K562 (cell line): Measurements from ENCODE around the gene ERCC2. TPM values are rescaled to one million over a fixed set of nuclear protein-coding genes. Genes with fewer than 3 reads are reported as not detected.

Experiments used
- ARHGAP35 ChIP-seq: fragments of 450-650 bp; IDR thresholded peaks from 2 replicates; pipeline ENCODE4 v1.6.1; 2018; ENCODE audit not compliant: partially characterized antibody
- FOXP1 ChIP-seq: sonication (generic); formaldehyde crosslinking; IDR thresholded peaks from 2 replicates; pipeline ENCODE4 v1.8.0; 2022; ENCODE audit warnings: mild to moderate bottlenecking, missing genetic modification reagents
- HDAC6 ChIP-seq: IDR thresholded peaks from 2 replicates; pipeline ENCODE4 v1.6.1; 2012; ENCODE audit warnings: low read depth, mild to moderate bottlenecking, control low read depth, inconsistent platforms, low read length, moderate library complexity
- ILK ChIP-seq: fragments of 450-650 bp; IDR thresholded peaks from 2 replicates; pipeline ENCODE4 v1.6.1; 2016; ENCODE audit warnings: missing genetic modification characterization, low read depth, mild to moderate bottlenecking, missing compliant biosample characterization, moderate library complexity, borderline replicate concordance
- MECOM ChIP-seq: fragments of 250-450 bp; sonication (Bioruptor Pico); IDR thresholded peaks from 2 replicates; pipeline ENCODE4 v1.8.0; 2022; ENCODE audit warnings: inconsistent platforms
- NFATC3 ChIP-seq: fragments of 450-650 bp; IDR thresholded peaks from 2 replicates; pipeline ENCODE4 v1.6.1; 2017; ENCODE audit warnings: mild to moderate bottlenecking
- NR4A1 ChIP-seq, 2 experiments: fragments of 250-450 bp in 1 of 2; fragments of 450-650 bp in 1 of 2; sonication (Bioruptor Pico) in 1 of 2; IDR thresholded peaks; 2 replicates each; pipeline versions ENCODE4 v1.4.0 to v1.6.1; 2016 to 2020; ENCODE audit warnings: mild to moderate bottlenecking in 2 of 2, missing compliant biosample characterization in 1 of 2, missing genetic modification characterization in 1 of 2, moderate library complexity in 1 of 2
- PHTF2 ChIP-seq: fragments of 250-450 bp; sonication (Bioruptor Pico); IDR thresholded peaks from 2 replicates; pipeline ENCODE4 v1.5.0; 2021; ENCODE audit warnings: mild to moderate bottlenecking
- SMAD2 ChIP-seq: fragments of 150-350 bp; IDR thresholded peaks from 2 replicates; pipeline ENCODE4 v1.6.1; 2014; ENCODE audit warnings: low read depth, mild to moderate bottlenecking, low read length
- SP1 ChIP-seq: sonication (generic); formaldehyde crosslinking; IDR thresholded peaks from 2 replicates; pipeline ENCODE4 v1.8.1; 2022; ENCODE audit warnings: mild to moderate bottlenecking, missing genetic modification reagents
- SRSF3 ChIP-seq: fragments of 200-400 bp; formaldehyde crosslinking; IDR thresholded peaks from 2 replicates; pipeline ENCODE4 v1.6.1; 2016; ENCODE audit warnings: mild to moderate bottlenecking, low read length, moderate library complexity; ENCODE audit not compliant: insufficient read depth
- STAT6 ChIP-seq: sonication (generic); formaldehyde crosslinking; IDR thresholded peaks from 2 replicates; pipeline ENCODE4 v1.8.1; 2023; ENCODE audit warnings: mild to moderate bottlenecking, missing genetic modification reagents
- TOE1 ChIP-seq, 2 experiments: fragments of 450-650 bp in 1 of 2; sonication (generic) in 1 of 2; formaldehyde crosslinking in 1 of 2; IDR thresholded peaks; 2 replicates each; pipeline versions ENCODE4 v1.7.1 to v1.8.0; 2016 to 2022; ENCODE audit warnings: borderline replicate concordance in 2 of 2, mild to moderate bottlenecking in 2 of 2, antibody characterized with exemption in 1 of 2, inconsistent platforms in 1 of 2, low read depth in 1 of 2, missing genetic modification reagents in 1 of 2, moderate library complexity in 1 of 2
- ZBTB26 ChIP-seq: fragments of 450-650 bp; formaldehyde crosslinking; IDR thresholded peaks from 2 replicates; pipeline ENCODE4 v1.4.0; 2022; ENCODE audit warnings: missing genetic modification characterization
- ZC3H8 ChIP-seq: fragments of 450-650 bp; IDR thresholded peaks from 2 replicates; pipeline ENCODE4 v1.6.1; 2017
- ZNF263 ChIP-seq: sonication (generic); formaldehyde crosslinking; IDR thresholded peaks from 2 replicates; pipeline ENCODE4 v1.8.0; 2022; ENCODE audit warnings: mild to moderate bottlenecking, missing genetic modification reagents, borderline replicate concordance
- ZNF274 ChIP-seq: IDR thresholded peaks from 2 replicates; pipeline ENCODE4 v1.6.1; 2011; ENCODE audit warnings: low read depth, mild to moderate bottlenecking, low read length, moderate library complexity, borderline replicate concordance
- ZNF639 ChIP-seq, 2 experiments: fragments of 200-800 bp in 1 of 2; sonication (Bioruptor generic) in 1 of 2; sonication (generic) in 1 of 2; formaldehyde crosslinking in 1 of 2; IDR thresholded peaks in 1 of 2; conservative IDR thresholded peaks in 1 of 2; 2 replicates each; pipeline versions ENCODE4 v1.5.0 to v1.6.1; 2016 to 2020; ENCODE audit warnings: missing compliant biosample characterization in 1 of 2, missing genetic modification characterization in 1 of 2, missing genetic modification reagents in 1 of 2
- ZSCAN32 ChIP-seq: fragments of 450-650 bp; formaldehyde crosslinking; IDR thresholded peaks from 2 replicates; pipeline ENCODE4 v1.4.0; 2020; ENCODE audit warnings: mild to moderate bottlenecking, moderate library complexity
- polyA plus RNA-seq, 8 experiments: library from polyadenylated mRNA; depleted of rRNA in 4 of 8; stranded (reverse) in 5 of 8; unstranded in 3 of 8; fragments of >200 nt; fragmentation: Nextera tagmentation in 2 of 8; fragmentation: Illumina TruSeq in 1 of 8; extraction: Ambion mirVana in 2 of 8; extraction: Trizol in 1 of 8; gene quantifications; 2 replicates each; pipeline versions ENCODE4 v1.2.1 to v1.2.3, GENCODE V29; 2011 to 2014; ENCODE audit warnings: inconsistent platforms in 1 of 8, missing spikeins in 1 of 8
- total RNA-seq, 7 experiments: library from RNA; depleted of rRNA in 6 of 7; stranded (reverse); fragments of >200 nt in 6 of 7; fragmentation: Illumina TruSeq in 2 of 7; extraction: Trizol in 2 of 7; gene quantifications; 2 replicates each; pipeline versions ENCODE4 v1.2.1 to v1.2.3, GENCODE V29; 2011 to 2021; ENCODE audit warnings: low replicate concordance in 1 of 7
- TF ChIP-seq, protein P1 (sequence below): sonication (generic); formaldehyde crosslinking; IDR thresholded peaks from 2 replicates; pipeline ENCODE4 v1.8.0; 2022; ENCODE audit warnings: missing genetic modification reagents, mild to moderate bottlenecking, moderate library complexity, borderline replicate concordance

The ERCC2 gene
- total and polyA plus RNA-seq, 9 of the 15 experiments (the other 6 are each of a cell fraction or from before 2014, with no cell fraction given) = 2.2 to 55.9 (median 23.4) TPM

DNA sequence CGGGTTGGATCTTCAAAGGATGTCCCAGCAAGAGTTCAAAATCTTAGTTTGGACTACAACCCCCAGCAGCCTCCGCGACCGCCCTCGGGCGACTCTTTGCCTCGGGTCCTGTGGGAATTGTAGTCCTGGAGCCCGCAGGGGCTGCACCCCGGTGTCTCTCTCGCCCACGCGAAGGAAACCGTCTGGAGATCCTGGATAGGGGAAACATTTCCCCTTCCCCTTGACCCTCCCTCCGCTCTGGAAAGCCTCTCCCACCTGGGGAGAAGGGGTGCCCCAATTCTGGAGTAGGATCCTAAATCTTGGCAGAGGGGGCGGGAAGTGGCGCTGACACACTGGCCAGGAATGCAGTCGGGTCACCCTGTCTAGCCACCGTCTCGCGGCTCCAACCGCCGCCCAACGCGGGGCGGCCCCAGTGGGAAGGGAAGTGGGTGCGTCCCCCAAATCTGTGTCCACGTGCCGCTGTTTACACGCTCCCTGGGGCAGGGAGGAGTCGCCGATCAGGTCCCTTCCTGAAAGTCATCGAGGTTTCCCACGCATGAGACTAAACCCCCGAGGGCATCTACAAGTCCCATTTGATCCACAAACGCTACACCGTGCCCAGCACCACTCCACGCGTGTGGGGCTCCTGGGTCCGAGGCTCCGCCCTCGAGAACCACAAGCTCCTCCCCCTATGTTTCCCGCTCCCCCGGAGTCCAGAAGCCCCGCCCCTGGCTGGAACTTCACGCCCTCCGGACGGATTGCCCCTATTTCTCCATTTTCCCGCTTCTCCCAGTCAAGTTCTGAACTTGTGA, 35.3 kb upstream of the ERCC2 start (continued):
- TF ChIP-seq PHTF2 (no peak), SMAD2 (no peak), ZBTB26 (0 out of 2 replicates have a peak, but pooled peaks have one; percentile 23), SRSF3 (no peak), ZNF274 (no peak), ZC3H8 (no peak), STAT6 (CRISPR knock-in tag) (no peak; the same call in 1 of the 2 replicates), ILK (tag) (no peak), NFATC3 (no peak), ARHGAP35 (no peak), FOXP1 (CRISPR knock-in tag) (no peak), ZNF263 (CRISPR knock-in tag) (no peak), TOE1 (IDR thresholded peaks at IDR 0.05; ENCODE audit: borderline replicate concordance) (no peak), TOE1 (CRISPR knock-in tag; IDR thresholded peaks at IDR 0.05; ENCODE audit: borderline replicate concordance, low read depth) (no peak), NR4A1 (CRISPR knock-in tag; IDR thresholded peaks at IDR 0.05) (peak; percentile 49; the same call in 1 of the 2 replicates), NR4A1 (tag; IDR thresholded peaks at IDR 0.05) (no peak; the same call in 1 of the 2 replicates), MECOM (CRISPR knock-in tag) (no peak), ZSCAN32 (CRISPR knock-in tag) (no peak), SP1 (CRISPR knock-in tag) (0 out of 2 replicates have a peak, but pooled peaks have one; percentile 10), ZNF639 (CRISPR knock-in tag; conservative IDR thresholded peaks at IDR 0.05 in 1 of 2, IDR thresholded peaks at IDR 0.05 in 1 of 2) (peak in 1 of 2 experiments; percentile 13; a peak in 1 of 4 replicates), HDAC6 (no peak)
- TF ChIP-seq, protein P1, sequence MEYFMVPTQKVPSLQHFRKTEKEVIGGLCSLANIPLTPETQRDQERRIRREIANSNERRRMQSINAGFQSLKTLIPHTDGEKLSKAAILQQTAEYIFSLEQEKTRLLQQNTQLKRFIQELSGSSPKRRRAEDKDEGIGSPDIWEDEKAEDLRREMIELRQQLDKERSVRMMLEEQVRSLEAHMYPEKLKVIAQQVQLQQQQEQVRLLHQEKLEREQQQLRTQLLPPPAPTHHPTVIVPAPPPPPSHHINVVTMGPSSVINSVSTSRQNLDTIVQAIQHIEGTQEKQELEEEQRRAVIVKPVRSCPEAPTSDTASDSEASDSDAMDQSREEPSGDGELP (CRISPR knock-in tag) = peak; percentile 1; the same call in 1 of the 2 replicates
